Right lobe of liver (tissue), 6 donors: Measurements from ENCODE around the gene AIP. TPM values are rescaled to one million over a fixed set of nuclear protein-coding genes. Genes with fewer than 3 reads are reported as not detected.

Source experiments
- ATAC-seq, 4 donors: fragments of 200-7000 bp; cut with Tn5 transposase; one replicate each; pipeline ENCODE4 v1.9.1; 2020; ENCODE audit warnings: mild to moderate bottlenecking in 4 of 4, moderate library complexity in 4 of 4
- DNase-seq, 3 donors: peaks; one replicate each; pipeline ENCODE4 v3.0.0-alpha.2; 2020
- H3K27ac ChIP-seq, 3 donors: fragments of 200-600 bp; one replicate each; pipeline ENCODE4 v1.8.0; 2022
- H3K27me3 ChIP-seq, 2 donors: fragments of 200-600 bp; one replicate each; pipeline ENCODE4 v1.8.0; 2022
- H3K36me3 ChIP-seq, 4 donors: fragments of 200-600 bp; sonication (generic) in 1 of 4; one replicate each; pipeline versions ENCODE4 v1.5.1 to v1.8.0; 2017 to 2022; ENCODE audit warnings: control low read depth in 1 of 4
- H3K4me1 ChIP-seq, 4 donors: fragments of 200-600 bp; sonication (generic) in 1 of 4; one replicate each; pipeline versions ENCODE4 v1.5.1 to v1.8.0; 2017 to 2022; ENCODE audit warnings: control low read depth in 1 of 4
- H3K4me3 ChIP-seq, 3 donors: fragments of 200-600 bp; one replicate each; pipeline ENCODE4 v1.8.0; 2022
- H3K9me3 ChIP-seq, 4 donors: fragments of 200-600 bp; sonication (generic) in 1 of 4; one replicate each; pipeline versions ENCODE4 v1.5.1 to v1.8.0; 2017 to 2022; ENCODE audit warnings: control low read depth in 1 of 4
- POLR2A ChIP-seq: fragments of 450-650 bp; IDR thresholded peaks from one replicate; pipeline ENCODE4 v1.6.1; 2017; ENCODE audit warnings: antibody characterized with exemption, mild to moderate bottlenecking
- WGBS: methylation state at CpG from one replicate; pipeline ENCODE4 v1.1.6; 2018; ENCODE audit warnings: low coverage, low lambda C conversion rate; ENCODE audit not compliant: insufficient coverage; ENCODE audit errors: missing lambda C conversion rate; 5-methylcytosine and 5-hydroxymethylcytosine counted together
- intact Hi-C, 2 donors: fragments of 100-400 bp; cut with DNase I; formaldehyde crosslinking; loops; one replicate each; pipeline versions ENCODE4 v1.11.2 to v1.14.1; 2022
- microRNA-seq, 2 donors: library from miRNA; unstranded; fragments of <30 nt; microRNA quantifications; one replicate each; pipeline ENCODE4, GENCODE V29; 2019 to 2020
- small RNA-seq, 2 experiments: library from RNA; depleted of rRNA; stranded (forward); fragments of <200 nt; gene quantifications; one replicate each; pipeline ENCODE3, GENCODE V24; 2016
- total RNA-seq, 6 experiments: library from RNA; depleted of rRNA in 2 of 6; stranded (reverse); fragments of >200 nt in 2 of 6; fragmentation: NEBNext Ultra II Directional in 3 of 6; extraction: Animal tissue kit (Norgen Biotek cat#: 25700) in 3 of 6; gene quantifications; one replicate each; pipeline versions ENCODE4 v1.1.0 to v1.2.4, GENCODE V29; 2016 to 2023
- TF ChIP-seq, protein P1 (sequence below), 4 donors: fragments of 200-600 bp in 3 of 4; fragments of 450-650 bp in 1 of 4; IDR thresholded peaks; one replicate each; pipeline versions ENCODE4 v1.5.1 to v1.8.0; 2016 to 2022; ENCODE audit warnings: antibody characterized with exemption in 4 of 4, mild to moderate bottlenecking in 2 of 4
- donor health status: DM: no; HTN: yes; CAD: no.
- donor health status: DM: no; HTN: no; CAD: no.
- donor health status: DM: no; HTN: no; CAD: no.
- donor health status: DM: no; HTN: yes; CAD: no.
- donor health status: DM: no; HTN: yes; CAD: no.

The AIP gene
- total RNA-seq, 6 experiments from 2014 or later: 20.8 to 33.9 (median 25.7) TPM

DNA sequence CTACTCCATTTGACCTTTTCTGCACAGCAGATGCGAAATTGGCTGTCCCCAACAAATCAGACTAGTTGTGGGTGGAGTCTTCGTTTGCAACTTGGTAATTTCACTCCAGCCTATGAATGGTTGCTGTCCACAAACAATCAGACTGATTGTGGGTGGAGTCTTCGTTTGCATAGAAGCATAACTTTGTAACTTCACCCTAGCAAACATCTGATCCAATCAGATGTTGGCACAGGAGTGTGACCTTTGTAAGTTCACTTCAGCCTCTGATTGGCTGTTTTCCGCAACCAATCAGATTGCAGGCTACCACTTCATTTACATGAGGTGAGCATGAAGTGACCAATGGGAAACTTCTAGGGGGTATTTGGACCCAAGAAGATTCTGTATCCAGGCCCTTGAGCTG is 56.7 kb downstream of the AIP start:
- TF ChIP-seq POLR2A: no peak
- TF ChIP-seq, protein P1, sequence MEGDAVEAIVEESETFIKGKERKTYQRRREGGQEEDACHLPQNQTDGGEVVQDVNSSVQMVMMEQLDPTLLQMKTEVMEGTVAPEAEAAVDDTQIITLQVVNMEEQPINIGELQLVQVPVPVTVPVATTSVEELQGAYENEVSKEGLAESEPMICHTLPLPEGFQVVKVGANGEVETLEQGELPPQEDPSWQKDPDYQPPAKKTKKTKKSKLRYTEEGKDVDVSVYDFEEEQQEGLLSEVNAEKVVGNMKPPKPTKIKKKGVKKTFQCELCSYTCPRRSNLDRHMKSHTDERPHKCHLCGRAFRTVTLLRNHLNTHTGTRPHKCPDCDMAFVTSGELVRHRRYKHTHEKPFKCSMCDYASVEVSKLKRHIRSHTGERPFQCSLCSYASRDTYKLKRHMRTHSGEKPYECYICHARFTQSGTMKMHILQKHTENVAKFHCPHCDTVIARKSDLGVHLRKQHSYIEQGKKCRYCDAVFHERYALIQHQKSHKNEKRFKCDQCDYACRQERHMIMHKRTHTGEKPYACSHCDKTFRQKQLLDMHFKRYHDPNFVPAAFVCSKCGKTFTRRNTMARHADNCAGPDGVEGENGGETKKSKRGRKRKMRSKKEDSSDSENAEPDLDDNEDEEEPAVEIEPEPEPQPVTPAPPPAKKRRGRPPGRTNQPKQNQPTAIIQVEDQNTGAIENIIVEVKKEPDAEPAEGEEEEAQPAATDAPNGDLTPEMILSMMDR (IDR thresholded peaks at IDR 0.05): no peak
- Histone ChIP-seq H3K36me3 (no peaks in the 10 kb centered on the region), H3K9me3 (no peaks in the 10 kb centered on the region), H3K27me3 (no peaks in the 10 kb centered on the region), H3K4me1 (peaks cover 0 to 4% (median under 1%) of the 10 kb centered on the region in 4 donors), H3K27ac (no peak overlapping the region), H3K4me3 (no peak overlapping the region)
- ATAC-seq (no peak), DNase-seq (no peak)
- intact Hi-C loops: no loop called here
- 64% methylated on average over 4 of the region's 4 CpGs for WGBS

Small RNAs within 50 kb of the gene (microRNA-seq; reads per million reads assigned to microRNA genes)
- gene MIR6752: 0 to 0.87 reads per million in 2 donors

Small RNAs within 50 kb of the gene (small RNA-seq; reads per million reads assigned to genes)
- 0 reads per million in 2 experiments for gene MIR6752

Other genes with a start within 250 kb of the AIP start
- gene GRK2, start 216.6 kb upstream of the AIP start, total RNA-seq: 10 to 100 TPM; 24.5 to 43.9 (median 28.5) TPM
- 10 to 100 TPM in 4 of 6 experiments, 1 to 10 TPM in 2; 7.7 to 14.1 (median 10.4) TPM for gene ANKRD13D, start 193.7 kb upstream of the AIP start, total RNA-seq
- gene SSH3, start 179.5 kb upstream of the AIP start, total RNA-seq: 10 to 100 TPM; 10.9 to 17.9 (median 14.5) TPM
- 100 to 1,000 TPM in 2 of 6 experiments, 10 to 100 TPM in 4; 70.5 to 216 (median 97.9) TPM for gene POLD4, start 129.5 kb upstream of the AIP start, total RNA-seq
- gene CLCF1, start 109.4 kb upstream of the AIP start, total RNA-seq: 1 to 10 TPM in 3 of 6 experiments, under 1 TPM in 3; 0.44 to 3.8 (median 1.3) TPM
- gene RAD9A, start 91.0 kb upstream of the AIP start, total RNA-seq: 10 to 100 TPM in 2 of 6 experiments, 1 to 10 TPM in 4; 5.3 to 13.2 (median 6.2) TPM
- gene PPP1CA, start 81.2 kb upstream of the AIP start, total RNA-seq: 100 to 1,000 TPM in 2 of 6 experiments, 10 to 100 TPM in 4; 64.2 to 102 (median 71.1) TPM
- gene TBC1D10C, start 78.9 kb upstream of the AIP start, total RNA-seq: 1 to 10 TPM in 5 of 6 experiments, under 1 TPM in 1; 0.73 to 2.7 (median 1.9) TPM
- under 1 TPM in 5 of 6 experiments, not detected in 1; 0.12 to 0.31 (median 0.22) TPM for gene CARNS1, start 67.3 kb upstream of the AIP start, total RNA-seq
- gene RPS6KB2, start 54.5 kb upstream of the AIP start, total RNA-seq: 10 to 100 TPM; 18.8 to 37.1 (median 27.1) TPM
- 1 to 10 TPM in 4 of 6 experiments, under 1 TPM in 2; 0.72 to 2.8 (median 2.1) TPM for gene PTPRCAP, start 45.3 kb upstream of the AIP start, total RNA-seq
- 10 to 100 TPM; 28.5 to 58.6 (median 40.4) TPM for gene CORO1B, start 39.5 kb upstream of the AIP start, total RNA-seq
- gene GPR152, start 30.3 kb upstream of the AIP start, total RNA-seq: not detected
- 1 to 10 TPM in 4 of 6 experiments, under 1 TPM in 2; 0.55 to 1.7 (median 1.2) TPM for gene CABP4, start 27.7 kb upstream of the AIP start, total RNA-seq
- 100 to 1,000 TPM in 2 of 6 experiments, 10 to 100 TPM in 4; 29.1 to 133 (median 40.9) TPM for gene TMEM134, start 13.8 kb upstream of the AIP start, total RNA-seq
- gene PITPNM1, start 22.3 kb downstream of the AIP start, total RNA-seq: 10 to 100 TPM in 4 of 6 experiments, 1 to 10 TPM in 2; 8.6 to 21.3 (median 15.0) TPM
- 10 to 100 TPM; 45.2 to 74.9 (median 55.7) TPM for gene CDK2AP2, start 25.1 kb downstream of the AIP start, total RNA-seq
- not detected for gene CABP2, start 40.4 kb downstream of the AIP start, total RNA-seq
- 10 to 100 TPM; 16.6 to 51.4 (median 32.3) TPM for gene GSTP1, start 100.8 kb downstream of the AIP start, total RNA-seq
- gene NDUFV1, start 123.9 kb downstream of the AIP start, total RNA-seq: 100 to 1,000 TPM; 151 to 214 (median 163) TPM
- 10 to 100 TPM; 12.7 to 31.4 (median 18.3) TPM for gene NUDT8, start 146.9 kb downstream of the AIP start, total RNA-seq
- under 1 TPM in 5 of 6 experiments, not detected in 1; 0.24 to 0.49 (median 0.34) TPM for gene TBX10, start 156.7 kb downstream of the AIP start, total RNA-seq
- gene ACY3, start 167.7 kb downstream of the AIP start, total RNA-seq: 10 to 100 TPM in 4 of 6 experiments, 1 to 10 TPM in 2; 6.8 to 17.9 (median 12.4) TPM
- gene ALDH3B2, start 191.6 kb downstream of the AIP start, total RNA-seq: not detected